ENCODE results near the gene OR52I2.

DNA sequence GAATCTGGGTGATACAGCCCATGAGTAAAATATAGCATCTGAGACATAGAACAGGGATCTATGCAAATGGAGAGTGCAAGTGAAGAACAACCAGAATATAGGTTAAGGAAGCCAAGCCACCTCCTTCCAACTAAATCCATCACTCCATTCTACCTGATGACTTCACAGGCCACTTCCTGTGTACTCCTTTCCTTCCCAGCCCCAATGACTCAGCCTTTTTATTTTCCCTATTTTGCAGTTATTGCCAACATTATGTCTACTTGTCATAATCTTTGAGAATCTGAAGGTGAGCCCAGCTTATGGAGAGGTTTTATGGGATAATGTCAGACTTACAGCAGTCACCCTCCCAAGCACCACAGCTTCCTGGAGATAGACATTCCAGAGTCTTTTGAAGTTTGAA is 38.0 kb upstream of the OR52I2 start:
- TF ChIP-seq FOSL2 (IDR thresholded peaks at IDR 0.05; ENCODE audit: borderline replicate concordance, low read depth) (no peak), RAD21 (IDR thresholded peaks at IDR 0.05; ENCODE audit: low read length) (no peak)
- TF ChIP-seq, protein P1, sequence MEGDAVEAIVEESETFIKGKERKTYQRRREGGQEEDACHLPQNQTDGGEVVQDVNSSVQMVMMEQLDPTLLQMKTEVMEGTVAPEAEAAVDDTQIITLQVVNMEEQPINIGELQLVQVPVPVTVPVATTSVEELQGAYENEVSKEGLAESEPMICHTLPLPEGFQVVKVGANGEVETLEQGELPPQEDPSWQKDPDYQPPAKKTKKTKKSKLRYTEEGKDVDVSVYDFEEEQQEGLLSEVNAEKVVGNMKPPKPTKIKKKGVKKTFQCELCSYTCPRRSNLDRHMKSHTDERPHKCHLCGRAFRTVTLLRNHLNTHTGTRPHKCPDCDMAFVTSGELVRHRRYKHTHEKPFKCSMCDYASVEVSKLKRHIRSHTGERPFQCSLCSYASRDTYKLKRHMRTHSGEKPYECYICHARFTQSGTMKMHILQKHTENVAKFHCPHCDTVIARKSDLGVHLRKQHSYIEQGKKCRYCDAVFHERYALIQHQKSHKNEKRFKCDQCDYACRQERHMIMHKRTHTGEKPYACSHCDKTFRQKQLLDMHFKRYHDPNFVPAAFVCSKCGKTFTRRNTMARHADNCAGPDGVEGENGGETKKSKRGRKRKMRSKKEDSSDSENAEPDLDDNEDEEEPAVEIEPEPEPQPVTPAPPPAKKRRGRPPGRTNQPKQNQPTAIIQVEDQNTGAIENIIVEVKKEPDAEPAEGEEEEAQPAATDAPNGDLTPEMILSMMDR (IDR thresholded peaks at IDR 0.05) = no peak

Data from SK-N-SH (cell line).